H1 (cell line): ENCODE measurements around the gene ARCN1. TPM values are rescaled to one million over a fixed set of nuclear protein-coding genes. Genes with fewer than 3 reads are reported as not detected.

Experiments used
- CTCF ChIA-PET: fragments of 300-600 bp; sonication (Branson Sonifier 250); formaldehyde crosslinking; loops from one replicate; lab custom pipeline; 2021; ENCODE audit not compliant: partially characterized antibody; lab: Charles Lee
- POLR2A ChIA-PET: fragments of 300-600 bp; sonication (Branson Sonifier 250); formaldehyde crosslinking; loops from one replicate; lab custom pipeline; 2021; ENCODE audit warnings: inconsistent platforms; ENCODE audit not compliant: partially characterized antibody; lab: Charles Lee
- DNase-seq, 2 experiments: peaks; one replicate each; pipeline versions ENCODE4 v3.0.0 to v3.0.0-alpha.2; 2010 to 2022; ENCODE audit warnings: low spot score in 2 of 2, low read depth in 1 of 2, mixed read lengths in 1 of 2
- FAIRE-seq: peaks from 2 replicates; lab custom pipeline; 2011; peaks lifted over from hg19 to GRCh38; lab: Jason Lieb, UNC
- H2AFZ ChIP-seq: 2 replicates; pipeline ENCODE4 v1.8.1; 2012; ENCODE audit warnings: low read length, inconsistent platforms
- H2AK5ac ChIP-seq: 2 replicates; pipeline ENCODE4 v1.6.1; 2013; ENCODE audit warnings: low read depth, low read length
- H2BK120ac ChIP-seq: replicated peaks from 2 replicates; pipeline ENCODE3; 2013; ENCODE audit warnings: low read depth, low read length, inconsistent platforms
- H2BK12ac ChIP-seq: 2 replicates; pipeline ENCODE4 v1.6.1; 2013; ENCODE audit warnings: low read depth, low read length
- H2BK15ac ChIP-seq: 2 replicates; pipeline ENCODE4 v1.6.1; 2013; ENCODE audit warnings: low read length
- H2BK20ac ChIP-seq: 2 replicates; pipeline ENCODE4 v1.6.1; 2013; ENCODE audit warnings: low read length
- H2BK5ac ChIP-seq: 2 replicates; pipeline ENCODE4 v1.6.1; 2013; ENCODE audit warnings: low read depth, low read length
- H3K14ac ChIP-seq: 2 replicates; pipeline ENCODE4 v1.6.1; 2013; ENCODE audit warnings: inconsistent platforms; ENCODE audit not compliant: insufficient read length
- H3K18ac ChIP-seq: 2 replicates; pipeline ENCODE4 v1.6.1; 2013; ENCODE audit warnings: low read length; ENCODE audit errors: extremely low read depth
- H3K23ac ChIP-seq: 2 replicates; pipeline ENCODE4 v1.6.1; 2013; ENCODE audit warnings: inconsistent platforms; ENCODE audit not compliant: insufficient read length
- H3K23me2 ChIP-seq: 2 replicates; pipeline ENCODE4 v1.6.1; 2013; ENCODE audit warnings: low read depth, low read length
- H3K27ac ChIP-seq: 2 replicates; pipeline ENCODE4 v1.6.1; 2011; ENCODE audit warnings: low read depth, low read length, inconsistent platforms
- H3K27me3 ChIP-seq, 4 experiments: replicated peaks in 1 of 4; 1 replicate in 1 of 4; 2 replicates in 3 of 4; pipeline versions ENCODE4 v1.6.1 to v1.8.1; 2011 to 2013; ENCODE audit warnings: low read length in 3 of 4, mild to moderate bottlenecking in 3 of 4, inconsistent platforms in 2 of 4, mixed read lengths in 2 of 4, moderate library complexity in 1 of 4; ENCODE audit not compliant: control insufficient read depth in 3 of 4, insufficient read depth in 3 of 4; ENCODE audit errors: extremely low read depth in 1 of 4
- H3K36me3 ChIP-seq, 4 experiments: 2 replicates each; pipeline versions ENCODE4 v1.6.1 to v1.8.1; 2011 to 2013; ENCODE audit warnings: mild to moderate bottlenecking in 4 of 4, low read length in 3 of 4, moderate library complexity in 2 of 4, control low read depth in 1 of 4, inconsistent platforms in 1 of 4; ENCODE audit not compliant: insufficient read depth in 4 of 4, control insufficient read depth in 2 of 4
- H3K4ac ChIP-seq: replicated peaks from 2 replicates; pipeline ENCODE3; 2013; ENCODE audit warnings: low read length, low read depth, mixed read lengths, inconsistent platforms; ENCODE audit not compliant: insufficient read length
- H3K4me1 ChIP-seq, 4 experiments: replicated peaks in 1 of 4; 1 replicate in 1 of 4; 2 replicates in 3 of 4; pipeline versions ENCODE4 v1.6.1 to v1.8.1; 2011 to 2013; ENCODE audit warnings: low read length in 3 of 4, inconsistent platforms in 2 of 4, mixed read lengths in 1 of 4; ENCODE audit not compliant: insufficient read depth in 4 of 4, control insufficient read depth in 3 of 4
- H3K4me2 ChIP-seq, 2 experiments: 2 replicates each; pipeline versions ENCODE4 v1.6.1 to v1.8.1; 2011 to 2013; ENCODE audit warnings: low read depth in 2 of 2, low read length in 2 of 2, control low read depth in 1 of 2, inconsistent platforms in 1 of 2, mild to moderate bottlenecking in 1 of 2; ENCODE audit not compliant: insufficient read depth in 1 of 2
- H3K4me3 ChIP-seq, 4 experiments: fragments of 200-600, 300-600 bp in 1 of 4; sonication (generic), shearing (Covaris generic), sonication (Bioruptor Twin) in 1 of 4; 2 replicates each; pipeline versions ENCODE4 v1.5.1 to v1.8.1; 2011 to 2016; ENCODE audit warnings: low read length in 4 of 4, low read depth in 3 of 4, control low read depth in 2 of 4, inconsistent platforms in 2 of 4, mild to moderate bottlenecking in 2 of 4, mixed read lengths in 1 of 4, moderate library complexity in 1 of 4; ENCODE audit not compliant: insufficient read depth in 2 of 4; ENCODE audit errors: extremely low read depth in 1 of 4
- H3K56ac ChIP-seq: replicated peaks from 2 replicates; pipeline ENCODE3; 2013; ENCODE audit warnings: low read depth, mild to moderate bottlenecking, mixed read lengths, low read length, inconsistent platforms; ENCODE audit not compliant: insufficient read length
- H3K79me1 ChIP-seq: 2 replicates; pipeline ENCODE4 v1.6.1; 2013; ENCODE audit warnings: low read depth, low read length, control low read depth
- H3K79me2 ChIP-seq, 2 experiments: 2 replicates each; pipeline versions ENCODE4 v1.6.1 to v1.8.1; 2012 to 2013; ENCODE audit warnings: low read length in 2 of 2, mild to moderate bottlenecking in 2 of 2, inconsistent platforms in 1 of 2; ENCODE audit not compliant: insufficient read depth in 2 of 2, control insufficient read depth in 1 of 2
- H3K9ac ChIP-seq, 4 experiments: replicated peaks in 1 of 4; 1 replicate in 1 of 4; 2 replicates in 3 of 4; pipeline versions ENCODE4 v1.6.1 to v1.8.1; 2011 to 2013; ENCODE audit warnings: low read depth in 3 of 4, low read length in 3 of 4, control low read depth in 2 of 4, mild to moderate bottlenecking in 2 of 4, moderate library complexity in 2 of 4, inconsistent platforms in 1 of 4; ENCODE audit errors: extremely low read depth in 1 of 4
- H3K9me3 ChIP-seq, 2 experiments: 2 replicates each; pipeline versions ENCODE4 v1.6.1 to v1.8.1; 2012 to 2013; ENCODE audit warnings: mild to moderate bottlenecking in 2 of 2, moderate library complexity in 2 of 2, control low read depth in 1 of 2, inconsistent platforms in 1 of 2, low read depth in 1 of 2, low read length in 1 of 2, mixed read lengths in 1 of 2; ENCODE audit not compliant: insufficient read depth in 2 of 2
- H4K20me1 ChIP-seq, 2 experiments: replicated peaks in 1 of 2; 2 replicates each; pipeline versions ENCODE3 to v1.8.1; 2011 to 2013; ENCODE audit warnings: inconsistent platforms in 2 of 2, low read length in 2 of 2, mild to moderate bottlenecking in 1 of 2; ENCODE audit not compliant: insufficient read depth in 2 of 2, control insufficient read depth in 1 of 2
- H4K5ac ChIP-seq: 2 replicates; pipeline ENCODE4 v1.6.1; 2013; ENCODE audit warnings: low read length, low read depth, mixed read lengths, inconsistent platforms; ENCODE audit not compliant: insufficient read length
- H4K8ac ChIP-seq: 2 replicates; pipeline ENCODE4 v1.8.0; 2013; ENCODE audit warnings: mild to moderate bottlenecking, moderate library complexity, low read length, inconsistent platforms; ENCODE audit not compliant: insufficient read depth; ENCODE audit errors: extremely low read depth
- H4K91ac ChIP-seq: replicated peaks from 2 replicates; pipeline ENCODE3; 2013; ENCODE audit warnings: low read length, mixed read lengths, inconsistent platforms; ENCODE audit not compliant: insufficient read length
- BCL11A ChIP-seq, 2 experiments: IDR thresholded peaks; one replicate each; pipeline ENCODE4 v1.6.1; 2011; ENCODE audit warnings: low read depth in 2 of 2, low read length in 2 of 2, mild to moderate bottlenecking in 2 of 2
- WGBS, 2 experiments: shearing (Covaris generic) in 1 of 2; methylation state at CpG; one replicate each; pipeline versions ENCODE4 v1.1.6 to v1.1.7; 2013 to 2015; ENCODE audit warnings: low lambda C conversion rate in 2 of 2, mixed read lengths in 2 of 2, inconsistent platforms in 1 of 2, low coverage in 1 of 2, missing lambda C conversion rate in 1 of 2; ENCODE audit not compliant: insufficient replicate concordance in 2 of 2, insufficient coverage in 1 of 2, insufficient read length in 1 of 2; ENCODE audit errors: extremely low coverage in 1 of 2, missing lambda C conversion rate in 1 of 2; 5-methylcytosine and 5-hydroxymethylcytosine counted together
- polyA plus RNA-seq, 7 experiments: library from polyadenylated mRNA; depleted of rRNA in 3 of 7; stranded (reverse) in 5 of 7; unstranded in 2 of 7; fragments of >200 nt in 5 of 7; fragments of 200-250 nt in 2 of 7; gene quantifications; 1 replicate in 5 of 7; 2 replicates in 1 of 7; 4 replicates in 1 of 7; pipeline versions ENCODE4 v1.2.1 to v1.2.3, GENCODE V29; 2011 to 2013; ENCODE audit warnings: missing spikeins in 2 of 7, mixed read lengths in 2 of 7
- total RNA-seq: library from RNA; stranded (reverse); fragmentation: NEBNext Ultra II Directional; extraction: Animal tissue kit (Norgen Biotek cat#: 25700); gene quantifications from 2 replicates; pipeline ENCODE4 v1.2.1, GENCODE V29; 2021

ARCN1 gene
- total and polyA plus RNA-seq, 2 of the 8 experiments (the other 6 are each of a cell fraction or from before 2014, with no cell fraction given): 132 to 146 TPM

- no peak overlapping the region for H4K5ac ChIP-seq
- H3K18ac ChIP-seq: no peak overlapping the region
- H4K91ac ChIP-seq: no peak overlapping the region
- ChIA-PET POLR2A (interaction anchor here (0.6 to 28.7 kb wide), 8 partner anchors 10 to 416 kb away, joined by 3 to 574 read pairs (median 4); partner anchors contain the start of genes DDX6 and PHLDB1), CTCF (interaction anchor here (0.9 to 10.4 kb wide), 9 partner anchors 11 to 54 kb away, joined by 3 to 155 read pairs (median 4); partner anchors contain the start of gene PHLDB1)
- 76% methylated on average over 9 of the region's 9 CpGs; no CpG with 5 or more reads in 1 of the 2 experiments for WGBS, 2 experiments
- no peak overlapping the region for H3K4ac ChIP-seq
- no peak overlapping the region for H2BK15ac ChIP-seq
- no peak overlapping the region for H3K27ac ChIP-seq
- H3K4me3 ChIP-seq: peak overlapping the region; percentile 41 to 82 (median 70); a peak in 7 of 8 replicates
- no peak overlapping the region for H2BK120ac ChIP-seq
- no peak overlapping the region for H3K23ac ChIP-seq
- no peaks in the 10 kb centered on the region for H3K9me3 ChIP-seq
- H3K56ac ChIP-seq: no peak overlapping the region
- H2BK20ac ChIP-seq: no peak overlapping the region
- TF ChIP-seq BCL11A (IDR thresholded peaks at IDR 0.05; ENCODE audit: low read depth in 2 of 2, low read length in 2 of 2): no peak
- H2AK5ac ChIP-seq: peak overlapping the region; percentile 24; the same call in 1 of the 2 replicates
- H3K4me1 ChIP-seq: peaks cover 5 to 33% (median 28%) of the 10 kb centered on the region in 4 experiments
- H3K36me3 ChIP-seq: peaks cover 7 to 21% (median 13%) of the 10 kb centered on the region in 4 experiments
- peak overlapping the region; percentile 97 for H3K4me2 ChIP-seq
- no peak overlapping the region for H4K8ac ChIP-seq
- peaks cover 17% of the 10 kb centered on the region for H3K79me1 ChIP-seq
- DNase-seq (no peak), FAIRE-seq (no peak)
- H2BK5ac ChIP-seq: 0 out of 2 replicates have a peak overlapping the region, but pooled peaks have one; percentile 22
- H3K9ac ChIP-seq: no peak overlapping the region
- H2AFZ ChIP-seq: no peak overlapping the region
- H2BK12ac ChIP-seq: no peak overlapping the region
- no peak overlapping the region for H3K14ac ChIP-seq
- peaks cover 7% of the 10 kb centered on the region for H3K23me2 ChIP-seq
- H3K27me3 ChIP-seq: no peaks in the 10 kb centered on the region
- H4K20me1 ChIP-seq: peaks cover 0 to 5% of the 10 kb centered on the region in 2 experiments
- peaks cover 7 to 27% of the 10 kb centered on the region in 2 experiments; a peak in 2 of 4 replicates for H3K79me2 ChIP-seq
Observed at GRCh38 chr11:118622376-118623268, 50.4 kb downstream of the ARCN1 start.
